ENCODE results near the gene PDE3A.
A peak's percentile ranks its signal among the peaks of the same experiment; 100 is the strongest.
"Not testable (repeated sequence)": the region's sequence is repeated elsewhere in the genome, so short reads cannot be mapped to it uniquely, and the experiment has no call there.

The PDE3A gene

DNA sequence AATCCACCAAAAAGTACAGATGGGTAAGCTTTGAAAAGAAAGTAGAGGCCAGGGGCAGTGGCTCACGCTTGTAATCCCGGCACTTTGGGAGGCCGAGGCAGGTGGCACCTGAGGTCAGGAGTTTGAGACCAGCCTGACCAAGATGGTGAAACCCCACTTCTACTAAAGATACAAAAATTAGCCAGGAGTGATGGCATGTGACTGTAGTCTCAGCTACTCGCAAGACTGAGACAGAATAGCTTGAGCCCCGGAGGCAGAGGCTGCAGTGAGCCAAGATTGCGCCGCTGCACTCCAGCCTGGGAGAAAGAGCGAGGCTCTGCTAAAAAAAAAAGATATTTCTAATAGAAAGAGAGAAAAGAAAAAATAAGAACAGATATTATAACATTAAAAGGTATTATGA lies 192.6 kb downstream of the PDE3A start:
- no peak for DNase-seq

DNA sequence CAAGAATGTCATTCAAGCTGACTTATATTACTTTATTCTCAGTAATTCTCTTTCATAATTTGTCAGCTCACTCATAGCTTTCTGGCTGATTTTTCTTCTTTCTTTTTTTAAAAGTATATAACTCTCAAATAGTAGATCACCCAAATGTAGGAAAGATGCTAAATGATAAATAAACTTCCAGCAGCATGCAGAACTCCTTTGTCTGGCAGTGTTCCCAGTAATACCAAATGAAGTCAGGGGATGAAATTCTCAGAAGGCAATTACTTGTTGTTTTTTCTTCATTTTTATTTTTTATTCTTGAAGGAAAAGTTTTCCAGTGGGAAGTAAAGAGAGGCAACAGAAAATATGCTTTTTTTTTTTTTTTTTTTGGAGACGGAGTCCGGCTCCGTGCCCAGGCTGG lies 193.5 kb downstream of the PDE3A start:
- DNase-seq = no peak

DNA sequence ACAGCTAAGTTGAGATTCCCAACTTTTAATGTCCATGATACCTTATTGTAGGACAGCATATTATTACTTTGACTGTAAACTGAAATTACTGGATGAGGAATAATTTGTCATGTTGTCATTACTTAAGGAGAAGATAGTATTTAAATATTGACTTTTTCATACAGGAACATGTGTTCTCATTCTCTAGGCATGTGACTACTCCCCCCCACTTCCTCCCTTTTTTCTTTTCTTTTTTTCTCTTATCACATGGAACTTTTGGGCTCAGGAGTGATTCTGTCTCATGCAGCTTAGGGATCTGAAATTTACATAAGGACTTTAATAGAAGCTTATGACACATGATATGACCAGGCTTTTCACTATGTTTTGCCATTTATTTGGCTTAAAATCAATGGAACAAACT lies 199.1 kb downstream of the PDE3A start:
- DNase-seq = peak; percentile 45

DNA sequence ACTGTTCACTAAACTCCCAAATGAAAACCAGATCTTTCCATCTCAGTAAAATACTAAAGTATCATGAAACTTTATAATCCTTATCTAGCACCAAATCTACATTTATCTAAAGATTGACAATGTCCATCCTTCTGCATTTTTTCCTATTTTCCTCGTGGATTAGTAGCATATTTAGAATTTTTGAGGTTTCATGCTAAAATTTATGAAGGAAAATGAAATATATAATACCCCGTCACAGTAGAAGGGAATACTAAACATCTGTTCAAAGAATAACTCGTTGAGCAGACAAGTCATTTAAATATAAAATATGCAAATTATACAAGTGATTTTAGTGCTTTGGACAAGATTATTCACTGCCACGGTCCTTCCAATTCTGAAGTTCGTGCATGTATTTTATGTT lies 204.1 kb downstream of the PDE3A start:
- DNase-seq = no peak

DNA sequence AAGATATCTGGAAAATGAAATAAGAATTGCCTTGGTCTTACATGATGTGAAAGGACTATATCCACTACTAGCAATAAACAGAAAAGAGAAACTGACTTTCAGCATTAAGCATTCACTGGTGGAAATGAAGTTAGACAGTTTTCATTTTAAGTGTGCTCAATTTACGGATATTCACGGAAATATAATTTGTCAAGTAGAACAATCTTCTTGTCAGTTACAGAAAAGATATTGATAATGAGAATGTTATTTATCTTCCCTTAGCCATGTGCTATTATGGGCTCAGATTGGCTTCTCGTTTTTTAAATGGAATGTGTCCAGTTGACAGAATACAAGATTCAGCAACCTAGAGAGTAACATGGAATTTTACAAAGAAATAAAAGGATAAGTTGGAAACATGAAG lies 208.2 kb downstream of the PDE3A start:
- DNase-seq = no peak

DNA sequence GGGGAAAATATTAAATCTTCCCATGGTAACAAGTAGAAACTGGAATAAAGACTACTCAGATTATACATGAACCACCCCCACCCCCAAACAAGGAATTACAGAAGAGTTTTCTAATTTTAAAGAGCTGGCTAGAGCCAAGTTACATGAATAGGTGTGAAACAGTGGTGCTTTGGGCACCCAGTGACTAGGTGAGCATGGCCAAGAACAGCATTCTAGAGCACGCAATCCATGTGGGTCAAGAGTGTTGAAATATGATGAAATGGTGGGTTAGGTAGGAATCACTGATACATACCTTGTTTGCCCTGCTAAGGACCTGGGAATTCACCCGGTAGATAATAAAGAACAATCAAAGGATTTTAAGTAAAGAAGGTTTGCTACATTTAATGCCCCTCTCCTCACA lies 208.7 kb downstream of the PDE3A start:
- DNase-seq = no peak

DNA sequence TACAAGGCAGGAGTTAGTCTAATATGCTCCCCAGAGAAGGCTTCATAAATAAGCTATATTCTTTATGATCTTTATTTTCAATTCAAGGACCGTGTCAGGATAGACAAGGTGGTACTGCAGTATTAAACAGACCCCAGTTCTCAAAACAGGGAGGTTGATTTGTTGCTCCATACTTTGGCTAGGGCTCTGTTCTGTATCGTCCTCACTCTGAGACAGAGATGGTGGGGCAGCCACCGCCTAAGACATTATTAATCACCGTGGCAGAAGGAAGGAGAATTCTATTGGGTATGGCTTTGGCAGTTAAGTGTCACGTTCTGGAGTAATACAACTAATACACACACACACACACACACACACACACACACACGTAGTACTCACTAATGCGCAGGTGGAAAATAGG lies 209.8 kb downstream of the PDE3A start:
- no peak for DNase-seq

DNA sequence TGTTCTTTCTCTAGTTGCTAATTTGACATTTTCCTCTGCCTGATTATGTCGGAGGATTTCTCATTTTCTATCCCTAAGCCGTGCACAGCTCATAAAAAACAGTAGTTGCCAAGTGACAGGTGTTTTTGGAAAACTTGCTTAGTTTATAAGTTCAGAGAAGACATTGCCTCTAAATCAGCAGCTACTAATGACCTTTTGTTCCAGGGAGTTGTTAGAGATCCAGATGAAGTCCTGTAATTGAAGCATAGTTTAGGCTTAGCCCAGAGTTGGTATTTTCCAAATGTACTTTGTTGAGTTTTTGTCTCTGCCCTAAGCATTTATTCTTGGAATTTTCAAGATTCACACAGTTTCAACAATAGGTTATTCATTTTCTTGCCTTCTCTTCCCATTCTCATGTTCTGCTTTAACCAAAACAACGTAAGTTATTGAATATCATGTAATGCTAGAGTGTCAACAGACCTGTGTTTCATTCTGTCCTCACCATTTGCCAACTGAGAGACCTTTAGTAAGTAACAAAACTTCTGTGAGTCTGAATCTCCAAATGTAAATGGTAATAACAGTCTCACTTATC lies 216.8 kb downstream of the PDE3A start:
- DNase-seq = no peak

DNA sequence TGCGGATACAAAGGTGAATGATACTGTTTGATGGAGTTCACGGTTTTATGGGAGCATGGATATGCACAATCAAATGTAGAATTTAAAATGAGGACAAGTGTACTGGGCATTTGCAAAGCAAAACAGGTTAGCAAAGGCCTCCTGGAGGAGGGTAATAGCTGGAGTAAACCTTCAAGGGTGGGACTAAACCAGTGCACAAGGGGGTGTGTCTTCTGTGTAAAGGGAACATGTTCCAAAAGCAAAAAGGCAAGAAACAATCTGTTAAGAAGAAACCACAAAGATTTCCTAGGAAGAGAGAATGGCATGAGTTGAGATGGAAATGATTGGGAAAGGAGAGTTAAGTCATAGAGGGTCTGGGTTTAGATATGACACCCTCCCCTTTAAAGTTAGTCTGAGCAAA lies 217.6 kb downstream of the PDE3A start:
- DNase-seq = no peak

DNA sequence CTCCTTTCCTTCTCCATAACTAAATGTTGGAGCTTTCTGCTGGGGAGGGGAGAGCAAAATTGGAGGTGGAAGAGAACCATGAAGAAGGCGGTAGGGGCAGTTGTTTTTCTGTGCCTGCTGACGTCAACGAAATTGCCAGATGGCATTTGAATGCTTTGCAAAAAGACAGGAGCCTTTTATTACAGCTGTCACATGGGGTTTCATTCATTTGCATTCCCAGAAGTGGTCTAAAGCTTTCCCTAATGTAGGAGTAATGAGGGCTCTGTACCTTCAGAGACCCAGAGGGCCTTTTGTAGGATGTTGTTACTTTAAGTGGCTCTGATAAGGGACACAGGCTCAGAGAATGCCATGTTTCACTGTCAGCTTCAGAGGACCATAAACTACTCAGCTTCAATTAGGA lies 219.7 kb downstream of the PDE3A start:
- DNase-seq = no peak

DNA sequence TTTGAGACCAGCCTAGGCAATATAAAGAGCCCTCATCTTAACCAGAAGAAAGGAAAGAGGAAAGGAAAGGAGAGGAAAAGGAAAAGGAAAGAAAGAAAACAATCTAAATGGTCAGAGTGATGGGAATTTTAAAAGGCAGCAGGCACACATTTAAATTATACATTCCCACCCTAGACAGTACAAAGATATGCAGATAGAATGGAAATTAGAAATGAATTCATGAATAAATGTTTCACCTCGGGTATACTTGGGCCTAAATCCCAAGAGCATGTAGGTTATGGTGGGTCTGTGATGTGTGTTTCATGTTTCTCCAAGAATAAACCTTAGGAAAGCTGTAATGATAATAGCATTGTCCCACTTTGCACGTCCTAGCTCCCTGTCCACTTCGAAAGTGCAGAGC lies 222.2 kb downstream of the PDE3A start:
- DNase-seq = no peak

DNA sequence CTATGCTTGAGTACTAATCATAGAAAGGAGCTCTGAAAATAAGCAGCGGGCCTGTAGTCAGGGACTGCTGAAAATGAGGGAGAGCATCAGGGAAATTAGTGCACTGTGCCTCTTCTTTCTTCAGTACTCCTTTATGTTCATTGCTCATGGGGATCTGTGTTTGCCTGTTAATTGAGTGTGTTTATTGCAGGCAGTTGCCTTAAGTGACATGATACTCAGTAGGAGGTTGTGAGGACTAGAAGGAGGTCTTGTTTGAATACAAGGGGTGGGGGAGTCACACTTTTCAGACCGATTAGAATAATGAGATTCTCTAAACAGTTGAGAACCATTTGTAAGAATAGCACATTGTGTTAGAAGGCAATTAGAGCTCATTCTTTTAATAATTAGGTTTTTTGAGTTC lies 224.2 kb downstream of the PDE3A start:
- no peak for DNase-seq

DNA sequence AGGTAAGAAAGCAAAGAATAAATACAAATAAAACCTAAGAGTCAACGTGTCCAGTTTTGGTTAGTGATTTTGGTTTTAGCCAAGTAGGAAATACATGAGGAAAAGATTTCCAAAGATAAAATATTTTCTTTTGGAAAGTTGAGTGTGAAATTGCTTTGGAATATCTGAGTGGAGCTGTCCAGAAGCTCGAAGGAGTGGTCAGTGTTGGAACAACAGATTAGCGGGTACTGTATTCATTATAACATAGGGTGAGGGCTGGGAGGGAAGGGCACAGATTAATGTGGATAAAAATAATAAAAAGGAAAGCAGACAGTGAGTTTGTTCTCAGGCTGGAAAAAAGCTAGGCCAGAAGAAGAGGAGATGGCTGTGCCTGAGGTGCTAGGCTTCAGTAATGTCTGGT lies 225.3 kb downstream of the PDE3A start:
- no peak for DNase-seq

DNA sequence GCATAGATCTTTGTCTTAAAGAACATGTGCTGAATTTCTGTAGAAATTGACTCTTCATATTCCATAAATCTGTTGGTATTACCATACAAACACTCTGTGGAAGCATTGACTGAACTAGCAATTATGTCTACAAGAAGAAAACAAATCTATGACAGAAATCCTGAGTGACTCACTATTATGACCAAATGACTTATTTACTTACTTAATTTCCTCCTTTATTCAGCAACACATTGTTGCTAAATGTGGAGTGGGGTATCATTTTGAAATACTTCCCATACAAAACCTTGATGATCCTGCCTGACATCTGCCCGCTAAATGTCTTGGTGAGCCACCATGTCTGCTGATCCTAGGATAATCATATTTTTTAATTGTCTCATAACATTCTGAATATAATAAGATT lies 227.7 kb downstream of the PDE3A start:
- peak; percentile 47 for DNase-seq

DNA sequence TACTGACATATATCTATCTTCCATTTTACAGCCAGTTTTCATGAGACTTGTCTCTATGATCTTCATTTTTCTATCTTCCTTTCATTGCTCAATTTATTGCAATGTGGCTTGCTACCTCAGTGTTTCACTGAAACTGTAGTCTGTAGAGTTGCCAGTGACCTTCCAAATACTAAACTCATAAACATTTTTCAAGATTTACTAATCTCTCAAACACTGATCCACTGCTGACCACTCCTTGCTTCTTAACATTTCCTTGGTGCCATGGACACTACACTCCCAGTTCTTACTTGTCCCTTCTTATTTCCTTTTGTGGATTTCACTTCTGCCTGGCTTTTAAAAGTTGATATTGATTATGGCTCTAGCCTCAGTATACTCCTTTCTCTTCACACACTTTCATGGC lies 231.4 kb downstream of the PDE3A start:
- DNase-seq = no peak

DNA sequence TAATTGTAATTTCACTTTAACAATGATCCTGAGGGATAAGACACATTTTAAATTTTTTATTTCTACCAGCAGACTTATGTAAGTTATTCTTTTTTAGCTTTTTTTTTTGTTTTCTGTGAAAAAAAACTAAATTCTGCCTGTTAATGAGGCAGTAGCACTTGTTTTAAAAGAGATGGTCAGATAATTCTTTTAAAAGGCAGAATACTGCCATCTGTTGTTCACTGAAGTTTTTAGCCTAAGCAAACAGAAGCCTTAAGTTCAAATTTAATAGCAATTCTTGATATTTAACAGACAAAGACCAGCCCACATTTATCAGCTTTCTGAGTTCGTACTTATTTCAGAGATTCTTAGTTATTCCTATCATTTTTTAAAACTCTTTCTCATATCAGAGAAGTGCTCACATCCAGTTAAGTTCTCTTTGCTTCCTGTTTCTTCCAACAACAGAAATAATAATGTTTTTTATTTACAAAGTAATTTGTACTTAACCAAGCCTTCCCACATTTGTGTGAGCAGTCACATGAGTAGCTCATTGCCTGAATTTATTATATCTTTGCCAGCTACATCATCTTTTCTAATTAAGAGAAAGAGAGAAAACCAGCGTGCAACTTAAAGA lies 233.4 kb downstream of the PDE3A start:
- peak; percentile 88 for DNase-seq

DNA sequence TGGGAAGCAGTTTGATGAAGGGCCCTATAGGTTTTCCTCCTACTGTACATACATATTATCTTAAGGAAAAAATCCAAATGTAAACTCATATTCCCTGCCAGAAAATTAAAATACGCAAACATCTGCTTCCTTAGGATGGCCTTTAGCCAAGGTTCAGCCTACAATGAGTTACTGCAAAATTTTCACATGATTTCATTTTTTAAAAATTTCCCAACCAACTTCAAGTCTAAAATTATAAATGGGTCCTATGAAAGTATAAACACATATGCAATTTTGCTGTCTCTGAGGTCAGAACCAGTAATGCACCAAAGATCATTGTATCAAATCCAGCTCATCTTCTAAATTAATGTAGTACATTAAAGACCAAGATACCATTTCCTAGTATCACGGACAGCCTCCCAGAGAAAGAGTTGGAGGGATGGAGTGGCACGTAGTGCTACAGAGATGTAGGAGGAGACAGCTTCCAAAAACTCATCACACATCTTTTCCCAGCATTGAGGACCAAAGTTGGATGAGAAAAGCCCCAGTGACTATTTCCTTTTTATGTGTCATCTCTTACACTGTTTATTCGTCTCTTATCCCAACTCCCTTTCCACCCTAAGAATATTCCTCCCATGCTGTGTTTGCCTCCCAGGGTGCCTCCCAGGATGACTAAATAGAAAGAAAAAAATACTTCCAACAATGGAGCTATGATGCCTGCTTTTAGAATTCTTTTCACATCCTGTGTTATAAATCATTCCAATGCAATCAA lies 234.5 kb downstream of the PDE3A start:
- DNase-seq = no peak

DNA sequence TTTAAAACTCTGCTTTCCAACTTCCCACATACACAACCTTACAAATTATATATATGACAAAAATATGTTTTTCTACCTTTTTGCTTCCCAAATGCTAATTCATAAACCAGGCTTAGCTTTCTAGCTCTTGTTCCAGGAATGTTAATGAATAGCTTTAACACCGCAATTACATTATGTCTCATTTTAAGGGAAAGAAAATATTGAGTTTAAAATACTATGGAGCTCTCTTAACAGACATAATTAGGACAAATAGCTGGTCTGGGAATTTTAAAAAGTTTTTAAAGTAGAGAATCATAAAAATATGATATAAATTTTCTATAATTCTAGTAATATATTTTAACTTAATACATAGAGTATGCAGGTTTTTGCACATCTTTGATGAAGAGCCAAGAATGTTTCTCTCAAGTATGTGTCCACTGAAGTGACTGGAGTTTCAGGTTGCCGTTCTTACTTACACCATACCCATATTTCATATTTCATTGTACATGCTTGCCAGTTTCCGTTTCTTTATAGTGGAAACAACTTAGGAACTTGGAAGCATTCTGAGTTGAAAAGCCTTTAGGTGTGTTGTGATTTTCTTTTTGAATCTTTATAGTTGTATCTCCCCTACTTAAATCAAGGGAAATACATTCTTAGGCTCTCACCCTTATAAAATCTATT lies 236.2 kb downstream of the PDE3A start:
- DNase-seq = no peak

DNA sequence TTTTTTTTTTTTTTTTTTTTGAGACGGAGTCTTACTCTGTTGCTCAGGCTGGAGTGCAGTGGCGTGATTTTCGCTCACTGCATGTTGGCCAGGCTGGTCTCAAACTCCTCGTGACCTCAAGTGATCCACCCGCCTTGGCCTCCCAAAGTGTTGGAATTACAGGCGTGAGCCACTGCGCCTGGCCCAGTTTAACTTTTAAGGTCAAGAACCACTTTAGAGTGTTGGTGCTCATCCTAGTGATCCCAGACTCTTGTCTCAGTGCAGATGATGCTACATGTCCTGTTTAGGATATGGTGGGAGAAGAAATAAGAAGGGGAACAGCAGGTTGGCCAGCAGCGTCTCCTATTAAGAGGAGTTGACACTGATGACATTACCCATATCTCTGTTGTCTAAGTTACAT lies 246.7 kb downstream of the PDE3A start:
- DNase-seq = not testable (repeated sequence)

DNA sequence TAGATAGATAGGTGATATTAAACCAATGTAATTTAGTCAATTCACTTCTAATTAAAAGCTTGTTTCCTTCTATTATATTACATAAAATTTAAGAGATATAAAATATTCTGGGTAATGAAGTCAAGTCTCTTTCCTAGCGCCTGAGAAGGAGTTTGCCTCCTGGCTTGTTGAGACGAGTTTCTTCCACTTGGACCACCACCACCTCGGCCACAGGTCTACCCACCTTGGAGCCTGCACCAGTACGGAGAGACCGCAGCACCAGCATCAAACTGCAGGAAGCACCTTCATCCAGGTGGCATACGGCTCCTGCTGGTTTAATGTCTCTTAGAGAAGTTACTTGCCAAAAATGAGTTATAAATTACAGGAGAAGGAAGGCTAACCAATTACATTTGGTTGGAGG lies 247.8 kb downstream of the PDE3A start:
- no peak for DNase-seq

DNA sequence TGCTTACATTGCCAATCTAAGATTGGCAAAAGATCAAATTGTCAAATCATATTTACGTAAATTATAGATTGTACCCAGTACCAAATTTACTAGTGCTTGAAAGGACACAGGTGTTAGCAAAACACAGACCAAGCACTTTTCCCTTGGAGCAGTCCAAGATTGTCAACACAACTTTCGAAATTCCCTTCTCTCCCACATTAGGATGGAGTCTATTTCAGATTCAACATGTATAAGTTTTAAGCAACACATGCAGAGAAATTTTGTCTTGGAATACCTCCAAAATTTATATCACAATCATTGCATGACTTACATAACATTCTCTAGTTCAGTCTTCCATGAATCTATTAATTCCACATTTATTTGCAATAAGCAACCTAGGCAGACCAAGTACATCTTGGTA lies 251.9 kb downstream of the PDE3A start:
- no peak for DNase-seq

DNA sequence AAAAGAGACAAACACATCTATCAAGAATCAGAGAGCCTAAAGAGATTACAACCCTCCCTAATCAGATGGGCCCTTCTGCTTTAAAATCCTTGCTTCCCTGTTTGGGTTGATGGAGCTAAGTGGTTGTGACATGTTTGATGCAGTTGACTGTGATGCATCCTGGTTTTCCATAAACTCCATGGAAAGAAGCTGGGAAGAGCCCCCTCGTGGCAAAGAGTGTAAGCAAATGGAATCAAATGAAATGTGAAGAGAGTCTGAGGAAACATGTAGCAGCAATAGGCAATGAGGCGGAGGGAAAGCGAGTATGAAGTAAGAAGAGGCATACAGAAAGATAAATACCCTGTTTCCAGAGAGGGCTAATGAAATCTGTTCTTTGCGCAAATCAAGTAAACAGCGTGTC lies 256.4 kb downstream of the PDE3A start:
- peak; percentile 75 for DNase-seq

DNA sequence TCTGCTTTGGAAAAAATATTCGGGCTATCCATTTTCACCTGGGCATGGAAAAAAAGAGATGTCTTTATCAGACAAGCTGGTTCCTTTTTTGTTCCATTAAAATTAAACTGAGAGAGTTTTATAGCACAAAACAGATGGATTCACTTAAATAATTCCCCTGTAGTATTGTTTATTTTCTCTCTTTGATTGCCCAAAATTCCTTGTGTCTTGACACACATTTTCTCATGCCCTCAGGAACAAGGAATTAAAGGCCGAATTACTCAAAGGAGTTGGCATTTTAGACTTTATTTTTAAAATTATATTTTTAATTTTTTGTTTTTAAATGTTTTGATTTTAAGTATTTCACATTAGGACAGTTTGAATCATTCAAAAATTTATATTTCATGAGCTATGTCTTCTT lies 257.2 kb downstream of the PDE3A start:
- DNase-seq = no peak

DNA sequence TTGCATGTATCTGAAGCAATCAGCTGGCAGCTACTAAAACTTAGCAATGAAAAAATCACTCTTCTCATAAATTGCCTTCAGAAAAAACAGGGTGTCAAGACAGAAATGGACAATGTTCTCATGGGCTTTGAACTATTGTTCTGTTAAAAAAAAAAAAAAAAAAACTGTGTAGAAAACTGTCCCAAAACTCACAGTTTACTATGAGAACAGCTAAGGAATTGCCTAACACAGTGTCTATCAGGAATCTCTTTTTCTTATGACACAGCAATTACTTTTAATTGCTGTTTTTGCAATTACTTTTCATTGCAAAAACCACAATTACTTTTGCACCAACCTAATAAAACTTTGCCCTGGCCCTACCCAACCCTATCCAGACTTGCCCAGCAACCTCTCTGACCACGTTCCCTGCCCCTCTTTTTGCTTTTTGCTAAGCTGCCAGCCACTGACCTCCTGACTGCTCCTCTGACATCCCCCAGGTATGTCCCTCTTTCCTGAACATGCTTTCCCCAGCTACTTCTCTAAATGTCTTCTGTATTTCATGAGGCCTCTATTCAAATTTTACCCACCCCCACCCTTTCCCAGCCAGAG lies 258.8 kb downstream of the PDE3A start:
- DNase-seq = no peak
